ENCODE results near the gene LRRTM4.

DNA sequence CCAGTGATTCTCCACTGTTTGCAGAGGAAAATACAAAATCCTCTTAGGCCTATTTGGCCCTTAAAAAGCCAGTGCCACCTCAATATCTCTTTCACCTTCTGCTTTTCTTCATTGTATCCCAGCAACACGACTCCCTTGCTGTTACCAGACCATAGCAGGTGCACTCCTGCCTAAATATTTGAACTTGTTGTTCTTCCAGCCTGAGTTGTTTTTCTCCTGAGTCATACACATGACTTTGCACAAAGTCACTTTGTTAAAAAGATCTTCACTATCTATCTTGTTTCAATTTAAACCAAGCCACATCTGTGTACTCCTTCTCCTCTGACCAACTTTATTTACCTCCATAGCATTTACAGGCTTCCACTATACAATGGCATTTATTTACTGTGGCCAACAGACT is 103.6 kb downstream of the LRRTM4 start:
- TF ChIP-seq POLR2AphosphoS5 (IDR thresholded peaks at IDR 0.05; ENCODE audit: low read depth, low read length) (no peak), POLR2A (IDR thresholded peaks at IDR 0.05; ENCODE audit: low read depth, low read length) (no peak), TAF1 (IDR thresholded peaks at IDR 0.05; ENCODE audit: low read depth, low read length) (no peak), SPI1 (IDR thresholded peaks at IDR 0.05; ENCODE audit: low read depth, low read length) (no peak), PAX5 (IDR thresholded peaks at IDR 0.05; ENCODE audit: insufficient read depth, low read length, severe bottlenecking) (no peak), POU2F2 (IDR thresholded peaks at IDR 0.05; ENCODE audit: low read depth, low read length) (no peak)

Measured in GM12891 (cell line).